ENCODE results near the gene CCL20. TPM values are rescaled to one million over a fixed set of nuclear protein-coding genes. Genes with fewer than 3 reads are reported as not detected.
A peak's percentile ranks its signal among the peaks of the same experiment; 100 is the strongest.

CCL20 gene
- total RNA-seq: 130 TPM

GRCh38 chr2:227813562-227814353, at the start of gene CCL20:
CCL20 (plus strand) TSS chr2:227813842; CDS start chr2:227813912, 70 bp downstream.
- Histone ChIP-seq H3K4me3 (ENCODE audit: low read length) (no peak within 1 kb of the TSS), H3K27me3 (ENCODE audit: insufficient read depth, low read length) (peaks cover 5% of the 10 kb centered on the region), H3K4me1 (ENCODE audit: insufficient read depth, low read length) (peaks cover 14% of the 10 kb centered on the region), H3K9me3 (ENCODE audit: low read depth, low read length) (no peaks in the 10 kb centered on the region)

DNA sequence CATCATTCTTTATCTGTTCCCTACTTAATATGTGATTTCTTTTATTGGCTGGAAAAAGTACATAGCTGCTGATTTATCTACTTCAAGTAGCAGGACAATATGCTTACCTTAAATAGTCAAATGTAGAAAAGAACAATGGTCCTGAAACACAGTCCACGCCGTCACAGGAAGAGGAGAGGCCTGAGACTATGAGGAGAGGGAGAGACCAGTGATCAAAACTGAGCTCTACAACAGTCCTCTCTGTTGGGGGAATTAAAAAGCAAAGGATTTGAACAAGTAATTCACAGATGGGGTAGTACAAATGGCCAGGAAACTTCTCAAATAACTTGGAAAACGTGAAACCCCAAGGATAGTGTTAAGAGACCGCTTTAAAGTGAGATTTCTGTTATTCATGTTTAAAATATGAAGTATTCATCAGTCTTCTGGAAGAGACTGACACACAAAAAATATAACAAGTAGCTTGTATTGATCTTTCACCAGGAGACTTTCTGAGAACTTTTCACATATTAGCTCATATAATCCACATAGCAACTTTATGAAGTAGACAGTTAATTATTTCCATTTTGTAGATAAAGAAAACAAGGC, 47.8 kb upstream of the CCL20 start:
- no peaks in the 10 kb centered on the region for H3K27me3 ChIP-seq (ENCODE audit: insufficient read depth, low read length)
- H3K4me1 ChIP-seq (ENCODE audit: insufficient read depth, low read length): no peaks in the 10 kb centered on the region
- no peak overlapping the region for H3K4me3 ChIP-seq (ENCODE audit: low read length)
- no peaks in the 10 kb centered on the region for H3K9me3 ChIP-seq (ENCODE audit: low read depth, low read length)

DNA sequence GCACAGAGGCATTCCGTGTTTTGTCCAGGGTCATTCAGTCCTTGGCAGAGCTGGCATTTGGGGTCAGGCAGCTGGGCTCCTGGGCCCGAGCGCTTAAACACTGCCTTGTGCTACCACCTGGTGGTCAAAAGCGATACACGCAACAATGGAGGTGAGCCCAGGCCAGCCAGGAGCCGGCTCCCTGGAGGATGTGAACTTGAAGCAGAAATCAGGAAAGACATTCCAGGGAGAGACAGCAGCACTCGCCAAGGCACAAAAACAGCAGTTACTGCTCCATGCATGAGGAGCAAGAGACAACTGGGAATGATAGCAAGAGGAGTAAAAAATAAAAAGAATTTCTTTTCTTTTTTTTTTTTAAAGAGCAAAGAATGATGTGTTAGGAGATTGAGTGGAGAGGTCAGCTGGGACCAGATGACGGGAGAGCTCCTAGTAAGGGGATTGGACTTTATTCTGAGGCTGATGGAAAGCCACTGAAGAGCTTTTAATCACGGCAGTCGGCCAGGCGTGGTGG, 47.2 kb upstream of the CCL20 start:
- no peaks in the 10 kb centered on the region for H3K4me1 ChIP-seq (ENCODE audit: insufficient read depth, low read length)
- H3K4me3 ChIP-seq (ENCODE audit: low read length): no peak overlapping the region
- H3K27me3 ChIP-seq (ENCODE audit: insufficient read depth, low read length): no peaks in the 10 kb centered on the region
- H3K9me3 ChIP-seq (ENCODE audit: low read depth, low read length): no peaks in the 10 kb centered on the region

GRCh38 chr2:227767830-227768229, 45.8 kb upstream of the CCL20 start:
- Histone ChIP-seq H3K9me3 (ENCODE audit: low read depth, low read length) (no peaks in the 10 kb centered on the region), H3K4me1 (ENCODE audit: insufficient read depth, low read length) (no peaks in the 10 kb centered on the region), H3K4me3 (ENCODE audit: low read length) (no peak overlapping the region), H3K27me3 (ENCODE audit: insufficient read depth, low read length) (no peaks in the 10 kb centered on the region)

DNA sequence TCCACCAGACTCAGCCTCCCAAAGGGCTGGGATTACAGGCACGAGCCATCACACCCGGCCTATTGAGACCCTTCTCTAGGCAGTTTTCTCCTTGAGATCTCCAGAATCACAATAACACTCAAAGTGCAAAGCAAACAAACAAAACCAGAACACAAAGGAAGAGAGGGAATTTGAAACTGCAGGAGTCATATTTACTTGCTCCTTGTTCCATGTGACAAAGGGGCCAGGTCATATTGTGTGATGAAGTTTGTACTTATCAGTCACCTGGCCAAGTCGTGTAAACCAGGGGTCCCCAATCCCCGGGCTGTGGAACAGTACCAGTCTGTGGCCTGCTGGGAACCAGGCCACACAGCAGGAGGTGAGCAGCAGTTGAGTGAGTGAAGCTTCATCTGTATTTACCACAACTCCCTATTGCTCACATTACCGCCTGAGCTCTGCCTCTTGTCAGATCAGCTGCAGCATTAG, 41.4 kb upstream of the CCL20 start:
- no peaks in the 10 kb centered on the region for H3K27me3 ChIP-seq (ENCODE audit: insufficient read depth, low read length)
- H3K4me1 ChIP-seq (ENCODE audit: insufficient read depth, low read length): no peaks in the 10 kb centered on the region
- no peak overlapping the region for H3K4me3 ChIP-seq (ENCODE audit: low read length)
- no peaks in the 10 kb centered on the region for H3K9me3 ChIP-seq (ENCODE audit: low read depth, low read length)

GRCh38 chr2:227772932-227773331, 40.7 kb upstream of the CCL20 start:
- H3K4me3 ChIP-seq (ENCODE audit: low read length): no peak overlapping the region
- H3K27me3 ChIP-seq (ENCODE audit: insufficient read depth, low read length): no peaks in the 10 kb centered on the region
- no peaks in the 10 kb centered on the region for H3K9me3 ChIP-seq (ENCODE audit: low read depth, low read length)
- no peaks in the 10 kb centered on the region for H3K4me1 ChIP-seq (ENCODE audit: insufficient read depth, low read length)

GRCh38 chr2:227774011-227774624, 39.5 kb upstream of the CCL20 start:
- H3K27me3 ChIP-seq (ENCODE audit: insufficient read depth, low read length): no peaks in the 10 kb centered on the region
- no peaks in the 10 kb centered on the region for H3K9me3 ChIP-seq (ENCODE audit: low read depth, low read length)
- H3K4me3 ChIP-seq (ENCODE audit: low read length): no peak overlapping the region
- no peaks in the 10 kb centered on the region for H3K4me1 ChIP-seq (ENCODE audit: insufficient read depth, low read length)

DNA sequence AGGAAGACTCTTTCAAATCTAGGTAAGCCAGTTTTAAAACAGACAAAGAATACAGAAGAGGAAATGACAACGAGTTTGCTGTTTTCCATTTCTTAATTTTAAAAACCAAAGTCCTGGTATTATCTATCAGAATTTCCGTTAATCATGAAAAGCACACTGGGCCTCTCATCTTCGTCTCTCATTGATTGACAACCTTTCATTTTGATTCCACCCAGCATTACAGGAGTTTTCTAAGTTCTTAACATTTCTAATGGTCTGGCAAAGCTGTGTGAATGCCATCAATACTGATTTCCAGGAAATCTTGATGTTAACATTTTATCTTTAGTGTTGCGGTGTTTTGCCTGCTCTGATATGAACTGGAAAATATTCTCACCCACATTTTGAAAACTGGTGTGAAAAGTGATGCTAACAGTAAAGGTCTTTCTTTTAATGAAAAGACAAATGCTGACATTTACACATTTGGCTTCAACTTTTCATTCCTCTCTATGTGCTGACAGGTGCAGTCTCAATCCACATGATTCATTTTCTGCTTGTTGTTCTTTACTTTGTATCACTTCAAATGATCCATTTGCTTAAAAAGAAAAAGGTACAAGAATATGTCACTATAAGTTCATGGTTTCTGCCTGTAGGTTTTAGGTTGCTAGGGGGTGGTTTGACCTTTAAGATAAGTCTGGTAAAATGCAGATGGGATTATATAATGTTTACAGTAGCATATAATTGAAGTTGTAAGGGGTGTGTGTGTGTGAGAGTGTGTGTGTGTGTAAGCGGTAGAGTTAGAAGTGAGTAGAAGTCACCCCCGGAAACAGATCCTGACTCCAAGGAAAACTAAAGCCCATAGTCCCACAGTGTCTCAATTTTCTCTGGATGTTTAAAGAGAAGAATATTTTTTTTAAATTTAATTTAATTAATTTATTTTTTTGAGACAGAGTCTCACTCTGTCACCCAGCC, 38.5 kb upstream of the CCL20 start:
- no peaks in the 10 kb centered on the region for H3K4me1 ChIP-seq (ENCODE audit: insufficient read depth, low read length)
- no peaks in the 10 kb centered on the region for H3K9me3 ChIP-seq (ENCODE audit: low read depth, low read length)
- H3K27me3 ChIP-seq (ENCODE audit: insufficient read depth, low read length): no peaks in the 10 kb centered on the region
- no peak overlapping the region for H3K4me3 ChIP-seq (ENCODE audit: low read length)

DNA sequence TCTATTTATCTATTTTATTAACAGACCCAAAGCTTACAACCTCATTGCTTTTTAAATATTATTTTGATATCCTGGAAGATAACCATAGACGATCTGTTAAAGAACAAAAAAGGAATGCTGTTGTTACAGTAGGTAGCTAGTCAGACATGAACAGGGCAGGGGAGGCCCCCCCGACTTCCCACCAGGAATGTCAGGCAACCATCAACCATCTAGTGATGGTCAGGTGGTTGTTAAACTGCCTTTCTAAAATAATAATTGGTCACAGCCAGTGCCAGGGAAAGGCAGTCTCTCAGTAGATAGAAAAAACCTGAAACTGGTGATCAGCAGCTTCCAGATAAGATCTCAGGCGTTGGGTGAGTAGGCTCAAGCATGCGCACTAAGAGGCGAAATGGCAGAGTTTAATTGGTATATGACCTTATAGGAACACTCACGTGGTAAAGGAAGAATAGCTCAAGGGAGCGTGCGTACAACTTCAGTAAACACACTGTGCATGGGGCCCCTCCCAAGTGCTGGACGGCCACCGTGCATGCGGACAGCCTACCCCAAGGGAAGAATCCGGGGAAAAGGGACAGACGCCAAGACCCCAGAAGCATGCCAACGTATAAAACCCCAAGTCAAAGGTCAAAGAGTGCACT, 32.5 kb upstream of the CCL20 start:
- Histone ChIP-seq H3K9me3 (ENCODE audit: low read depth, low read length) (no peaks in the 10 kb centered on the region), H3K27me3 (ENCODE audit: insufficient read depth, low read length) (peaks cover 2% of the 10 kb centered on the region), H3K4me3 (ENCODE audit: low read length) (no peak overlapping the region), H3K4me1 (ENCODE audit: insufficient read depth, low read length) (peaks cover 13% of the 10 kb centered on the region)

DNA sequence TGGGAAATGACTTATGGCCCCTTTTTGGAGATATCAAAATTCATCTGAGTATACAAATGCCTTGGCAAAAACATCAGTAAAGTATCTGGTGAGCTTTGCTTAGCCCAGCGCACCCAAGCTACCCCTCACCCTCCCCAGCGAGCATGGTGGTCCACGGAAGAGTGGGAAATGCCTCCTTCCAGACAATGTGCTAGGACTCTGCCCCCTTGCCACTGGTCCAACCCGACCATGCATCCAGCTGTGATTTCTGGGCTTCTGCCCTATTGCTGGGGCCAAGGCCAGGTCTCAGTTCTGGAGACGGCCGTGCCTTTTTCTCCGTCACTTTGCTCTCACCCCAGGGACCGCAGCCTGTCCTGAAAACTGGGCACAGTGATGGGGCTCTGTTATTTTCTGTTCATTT, 31.8 kb upstream of the CCL20 start:
- H3K27me3 ChIP-seq (ENCODE audit: insufficient read depth, low read length): peaks cover 3% of the 10 kb centered on the region
- peaks cover 13% of the 10 kb centered on the region for H3K4me1 ChIP-seq (ENCODE audit: insufficient read depth, low read length)
- no peaks in the 10 kb centered on the region for H3K9me3 ChIP-seq (ENCODE audit: low read depth, low read length)

DNA sequence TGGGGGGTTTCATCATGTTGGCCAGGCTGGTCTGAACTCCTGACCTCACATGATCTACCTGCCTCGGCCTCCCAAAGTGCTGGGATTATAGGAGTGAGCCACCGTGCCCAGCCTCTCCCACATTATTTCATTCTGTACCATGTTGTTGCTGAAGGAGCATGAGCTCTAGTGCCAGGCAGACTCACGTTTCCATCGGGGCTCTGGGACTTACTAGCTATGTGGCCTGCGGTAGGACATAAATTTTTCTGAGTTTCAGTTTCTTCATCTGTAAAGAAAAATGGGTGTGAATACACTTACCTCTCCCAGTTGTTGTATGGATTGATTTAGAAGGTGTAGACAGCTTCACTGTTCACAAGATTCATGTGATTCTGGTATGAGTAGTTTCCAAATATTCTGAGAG, 30.8 kb upstream of the CCL20 start:
- Histone ChIP-seq H3K9me3 (ENCODE audit: low read depth, low read length) (no peaks in the 10 kb centered on the region), H3K4me1 (ENCODE audit: insufficient read depth, low read length) (peaks cover 13% of the 10 kb centered on the region), H3K4me3 (ENCODE audit: low read length) (no peak overlapping the region), H3K27me3 (ENCODE audit: insufficient read depth, low read length) (peaks cover 3% of the 10 kb centered on the region)

More for the DNA sequence above, 31.8 kb upstream of the CCL20 start:
- H3K4me3 ChIP-seq (ENCODE audit: low read length): no peak overlapping the region

- peaks cover 13% of the 10 kb centered on the region for H3K4me1 ChIP-seq (ENCODE audit: insufficient read depth, low read length)
- H3K27me3 ChIP-seq (ENCODE audit: insufficient read depth, low read length): peaks cover 3% of the 10 kb centered on the region
- peak overlapping the region; percentile 36 for H3K4me3 ChIP-seq (ENCODE audit: low read length)
- no peaks in the 10 kb centered on the region for H3K9me3 ChIP-seq (ENCODE audit: low read depth, low read length)
Measured at GRCh38 chr2:227783404-227784138, 30.1 kb upstream of the CCL20 start.

DNA sequence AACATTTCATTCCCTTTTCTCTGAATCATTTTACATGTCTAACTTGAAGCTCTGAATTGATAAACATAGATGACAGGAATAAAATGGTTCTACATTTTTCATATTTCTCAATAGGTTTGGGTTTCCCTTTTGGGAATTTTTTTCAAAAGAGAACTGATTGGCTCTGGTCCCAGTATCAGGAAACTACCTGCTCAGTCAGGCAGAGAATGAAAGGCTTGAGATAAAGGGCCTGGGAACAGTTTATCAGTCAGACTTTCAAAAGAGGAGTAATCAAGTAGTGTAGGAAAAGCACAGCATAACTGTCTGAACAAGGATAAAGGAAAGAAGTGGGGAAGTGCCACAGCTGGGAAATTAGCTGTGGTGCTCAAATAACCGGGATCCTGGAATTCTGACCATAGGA, 28.3 kb upstream of the CCL20 start:
- no peak overlapping the region for H3K4me3 ChIP-seq (ENCODE audit: low read length)
- H3K9me3 ChIP-seq (ENCODE audit: low read depth, low read length): no peaks in the 10 kb centered on the region
- peaks cover 3% of the 10 kb centered on the region for H3K27me3 ChIP-seq (ENCODE audit: insufficient read depth, low read length)
- peaks cover 13% of the 10 kb centered on the region for H3K4me1 ChIP-seq (ENCODE audit: insufficient read depth, low read length)
